ENCODE data around the gene HRNR.

HRNR gene

GRCh38 chr1:152170287-152170905 is 53.6 kb downstream of the HRNR start:
- H3K27ac Mint-ChIP-seq, result no peak overlapping the region
- H3K36me3 Mint-ChIP-seq (ENCODE audit: low read depth), result no peaks in the 10 kb centered on the region
- H3K4me1 Mint-ChIP-seq (ENCODE audit: low read depth), result peaks cover 8% of the 10 kb centered on the region
- peaks cover 4% of the 10 kb centered on the region for H3K27me3 Mint-ChIP-seq (ENCODE audit: low read depth)
- H3K9me3 Mint-ChIP-seq, result peaks cover 3% of the 10 kb centered on the region
- H3K4me3 Mint-ChIP-seq, result no peak overlapping the region
- DNase-seq (ENCODE audit: low spot score), result no peak

- Mint-ChIP-seq H3K27me3 (ENCODE audit: low read depth) (peaks cover 4% of the 10 kb centered on the region), H3K36me3 (ENCODE audit: low read depth) (no peaks in the 10 kb centered on the region)
Measured at GRCh38 chr1:152169366-152170025, 54.5 kb downstream of the HRNR start.

GRCh38 chr1:152168535-152168868 is 55.5 kb downstream of the HRNR start:
- Mint-ChIP-seq H3K4me3 (no peak overlapping the region), H3K27ac (no peak overlapping the region), H3K36me3 (ENCODE audit: low read depth) (no peaks in the 10 kb centered on the region), H3K27me3 (ENCODE audit: low read depth) (peaks cover 4% of the 10 kb centered on the region), H3K9me3 (peaks cover 3% of the 10 kb centered on the region), H3K4me1 (ENCODE audit: low read depth) (peaks cover 8% of the 10 kb centered on the region)
- DNase-seq (ENCODE audit: low spot score), result no peak

More at GRCh38 chr1:152169366-152170025, 54.5 kb downstream of the HRNR start:
- Mint-ChIP-seq H3K4me3 (no peak overlapping the region), H3K4me1 (ENCODE audit: low read depth) (peaks cover 8% of the 10 kb centered on the region), H3K9me3 (peaks cover 3% of the 10 kb centered on the region), H3K27ac (no peak overlapping the region)
- no peak for DNase-seq (ENCODE audit: low spot score)

- H3K27ac Mint-ChIP-seq, result no peak overlapping the region
- H3K9me3 Mint-ChIP-seq, result peaks cover 3% of the 10 kb centered on the region
- no peak for DNase-seq (ENCODE audit: low spot score)
- peaks cover 8% of the 10 kb centered on the region for H3K4me1 Mint-ChIP-seq (ENCODE audit: low read depth)
- H3K36me3 Mint-ChIP-seq (ENCODE audit: low read depth), result no peaks in the 10 kb centered on the region
- H3K27me3 Mint-ChIP-seq (ENCODE audit: low read depth), result no peaks in the 10 kb centered on the region
- no peak overlapping the region for H3K4me3 Mint-ChIP-seq
Measured at GRCh38 chr1:152167835-152168534, 56.0 kb downstream of the HRNR start.

GRCh38 chr1:152166966-152167365 is 57.0 kb downstream of the HRNR start:
- Mint-ChIP-seq H3K4me3 (no peak overlapping the region), H3K27ac (no peak overlapping the region), H3K36me3 (ENCODE audit: low read depth) (no peaks in the 10 kb centered on the region), H3K4me1 (ENCODE audit: low read depth) (peaks cover 8% of the 10 kb centered on the region), H3K27me3 (ENCODE audit: low read depth) (peaks cover 2% of the 10 kb centered on the region), H3K9me3 (peaks cover 3% of the 10 kb centered on the region)
- DNase-seq (ENCODE audit: low spot score), result no peak

GRCh38 chr1:152165286-152166077 is 58.5 kb downstream of the HRNR start:
- no peaks in the 10 kb centered on the region for H3K36me3 Mint-ChIP-seq (ENCODE audit: low read depth)
- H3K27ac Mint-ChIP-seq, result no peak overlapping the region
- no peak for DNase-seq (ENCODE audit: low spot score)

GRCh38 chr1:152164517-152165136 is 59.4 kb downstream of the HRNR start:
- Mint-ChIP-seq H3K36me3 (ENCODE audit: low read depth) (no peaks in the 10 kb centered on the region), H3K27me3 (ENCODE audit: low read depth) (peaks cover 9% of the 10 kb centered on the region), H3K4me3 (no peak overlapping the region), H3K9me3 (peaks cover 3% of the 10 kb centered on the region), H3K4me1 (ENCODE audit: low read depth) (peaks cover 8% of the 10 kb centered on the region), H3K27ac (no peak overlapping the region)
- DNase-seq (ENCODE audit: low spot score), result no peak

More at GRCh38 chr1:152165286-152166077, 58.5 kb downstream of the HRNR start:
- peaks cover 3% of the 10 kb centered on the region for H3K9me3 Mint-ChIP-seq
- H3K4me1 Mint-ChIP-seq (ENCODE audit: low read depth), result peaks cover 8% of the 10 kb centered on the region
- H3K4me3 Mint-ChIP-seq, result no peak overlapping the region
- H3K27me3 Mint-ChIP-seq (ENCODE audit: low read depth), result peaks cover 6% of the 10 kb centered on the region

- H3K4me1 Mint-ChIP-seq (ENCODE audit: low read depth), result peaks cover 8% of the 10 kb centered on the region
- no peak for DNase-seq (ENCODE audit: low spot score)
- H3K36me3 Mint-ChIP-seq (ENCODE audit: low read depth), result no peaks in the 10 kb centered on the region
- H3K9me3 Mint-ChIP-seq, result peaks cover 3% of the 10 kb centered on the region
- peaks cover 11% of the 10 kb centered on the region for H3K27me3 Mint-ChIP-seq (ENCODE audit: low read depth)
- no peak overlapping the region for H3K4me3 Mint-ChIP-seq
- no peak overlapping the region for H3K27ac Mint-ChIP-seq
Measured at GRCh38 chr1:152162792-152163463, 61.1 kb downstream of the HRNR start.

Data from T-helper 2 cell treated with Interferon-gamma antibody and Interleukin-4, amounts not matched to agents 5 μg/mL and 100 μg/mL, for 36 hours (primary cell).